Heart left ventricle (tissue), 13 donors: ENCODE data around the gene PDCL2.

Source experiments
- CTCF ChIP-seq, 12 donors: fragments of 200-600 bp; sonication (generic) in 4 of 12; IDR thresholded peaks; one replicate each; pipeline versions ENCODE4 v1.5.0 to v1.8.0; 2018 to 2022; ENCODE audit warnings: antibody characterized with exemption in 12 of 12, mild to moderate bottlenecking in 5 of 12
- POLR2A ChIP-seq, 2 donors: fragments of 450-650 bp; IDR thresholded peaks; one replicate each; pipeline ENCODE4 v1.6.1; 2017; ENCODE audit warnings: antibody characterized with exemption in 2 of 2, mild to moderate bottlenecking in 2 of 2, moderate library complexity in 2 of 2
- donor health status: ischemic (EF 13 %, LVEDD 7.1; RV severe dilation, severe dysfunction).
- donor health status: DM: no; HTN: yes; CAD: no.
- donor health status: DM: no; HTN: no; CAD: no.
- donor health status: ischemic (EF 25% LVEDD 6.9; RV normal size, moderate dysfunction).
- donor health status: ischemic (EF 25% LVEDD 5.7; RV mildly dilated, moderate dysfunction).
- donor health status: ischemic (EF 35%, LVEDD 5.7; RV mildly dilated, moderate dysfunction).
- donor health status: nonischemic (EF 11% LVEDD 7.7; RV severe dilation, severe dysfunction).
- donor health status: DM: yes; HTN: yes; CAD: no.
- donor health status: PGD.
- donor health status: ischemic (EF 29% LVEDD 5.4; RV normal size, mild dysfunction).
- donor health status: nonischemic (EF 23%, LVEDD 6.1; RV moderate dilation, normal function).

GRCh38 chr4:55512077-55512476 lies 80.0 kb downstream of the PDCL2 start:
- no peak for TF ChIP-seq CTCF (IDR thresholded peaks at IDR 0.05)
- no peak for TF ChIP-seq POLR2A (IDR thresholded peaks at IDR 0.05)
